Measurements from ENCODE around the gene GLIPR1.

The GLIPR1 gene

GRCh38 chr12:75548879-75549278, 68.3 kb downstream of the GLIPR1 start:
- no peak overlapping the region for H3K4me3 ChIP-seq (ENCODE audit: low read depth, low read length)
- peaks cover 8% of the 10 kb centered on the region for H3K4me1 ChIP-seq (ENCODE audit: control insufficient read depth, insufficient read depth, low read length)
- H3K27ac ChIP-seq (ENCODE audit: low read depth, low read length) = no peak overlapping the region
- no peaks in the 10 kb centered on the region for H3K36me3 ChIP-seq (ENCODE audit: control insufficient read depth, insufficient read depth, low read length)
- H3K9ac ChIP-seq (ENCODE audit: low read length) = no peak overlapping the region
- no peaks in the 10 kb centered on the region for H3K9me3 ChIP-seq (ENCODE audit: control insufficient read depth, insufficient read depth, low read depth, low read length)
- H3K27me3 ChIP-seq (ENCODE audit: control insufficient read depth, insufficient read depth, low read length) = no peaks in the 10 kb centered on the region

DNA sequence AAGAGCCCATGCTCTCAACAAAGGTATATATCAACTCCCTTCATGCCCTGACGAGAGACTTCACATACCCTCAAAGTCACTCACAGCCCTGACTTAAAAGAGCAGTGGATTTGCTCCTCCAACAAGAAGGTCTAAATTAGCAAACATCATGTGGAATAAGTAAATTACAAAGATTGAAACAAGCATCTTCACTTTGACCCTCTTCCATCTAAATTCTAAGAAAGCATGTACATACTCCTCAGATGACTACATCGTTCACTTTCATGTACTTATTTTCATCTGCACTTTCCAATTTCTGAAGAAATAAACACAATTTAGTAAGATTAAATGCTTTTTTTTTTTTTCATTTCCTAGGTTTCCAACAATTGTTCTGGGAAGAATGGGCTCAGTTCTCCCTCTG, 69.4 kb downstream of the GLIPR1 start:
- Histone ChIP-seq H3K4me3 (ENCODE audit: low read depth, low read length) (no peak overlapping the region), H3K4me1 (ENCODE audit: control insufficient read depth, insufficient read depth, low read length) (peaks cover 9% of the 10 kb centered on the region), H3K9me3 (ENCODE audit: control insufficient read depth, insufficient read depth, low read depth, low read length) (no peaks in the 10 kb centered on the region), H3K27me3 (ENCODE audit: control insufficient read depth, insufficient read depth, low read length) (no peaks in the 10 kb centered on the region), H3K36me3 (ENCODE audit: control insufficient read depth, insufficient read depth, low read length) (no peaks in the 10 kb centered on the region), H3K9ac (ENCODE audit: low read length) (no peak overlapping the region), H3K27ac (ENCODE audit: low read depth, low read length) (no peak overlapping the region)

- H3K27ac ChIP-seq (ENCODE audit: low read depth, low read length) = no peak overlapping the region
- H3K36me3 ChIP-seq (ENCODE audit: control insufficient read depth, insufficient read depth, low read length) = no peaks in the 10 kb centered on the region
- H3K27me3 ChIP-seq (ENCODE audit: control insufficient read depth, insufficient read depth, low read length) = no peaks in the 10 kb centered on the region
- H3K9me3 ChIP-seq (ENCODE audit: control insufficient read depth, insufficient read depth, low read depth, low read length) = no peaks in the 10 kb centered on the region
- H3K4me3 ChIP-seq (ENCODE audit: low read depth, low read length) = no peak overlapping the region
- H3K9ac ChIP-seq (ENCODE audit: low read length) = no peak overlapping the region
- H3K4me1 ChIP-seq (ENCODE audit: control insufficient read depth, insufficient read depth, low read length) = peaks cover 9% of the 10 kb centered on the region
Observed at GRCh38 chr12:75550401-75551240, 70.1 kb downstream of the GLIPR1 start.

GRCh38 chr12:75551477-75551876, 70.9 kb downstream of the GLIPR1 start:
- Histone ChIP-seq H3K27me3 (ENCODE audit: control insufficient read depth, insufficient read depth, low read length) (no peaks in the 10 kb centered on the region), H3K9me3 (ENCODE audit: control insufficient read depth, insufficient read depth, low read depth, low read length) (no peaks in the 10 kb centered on the region), H3K27ac (ENCODE audit: low read depth, low read length) (no peak overlapping the region), H3K4me1 (ENCODE audit: control insufficient read depth, insufficient read depth, low read length) (peaks cover 9% of the 10 kb centered on the region), H3K4me3 (ENCODE audit: low read depth, low read length) (no peak overlapping the region), H3K9ac (ENCODE audit: low read length) (no peak overlapping the region), H3K36me3 (ENCODE audit: control insufficient read depth, insufficient read depth, low read length) (no peaks in the 10 kb centered on the region)

GRCh38 chr12:75553398-75553797, 72.8 kb downstream of the GLIPR1 start:
- H3K9ac ChIP-seq (ENCODE audit: low read length) = no peak overlapping the region

More at GRCh38 chr12:75553398-75553797, 72.8 kb downstream of the GLIPR1 start:
- H3K36me3 ChIP-seq (ENCODE audit: control insufficient read depth, insufficient read depth, low read length) = no peaks in the 10 kb centered on the region
- H3K9me3 ChIP-seq (ENCODE audit: control insufficient read depth, insufficient read depth, low read depth, low read length) = no peaks in the 10 kb centered on the region
- no peak overlapping the region for H3K27ac ChIP-seq (ENCODE audit: low read depth, low read length)
- H3K4me1 ChIP-seq (ENCODE audit: control insufficient read depth, insufficient read depth, low read length) = peaks cover 9% of the 10 kb centered on the region
- no peak overlapping the region for H3K4me3 ChIP-seq (ENCODE audit: low read depth, low read length)
- no peaks in the 10 kb centered on the region for H3K27me3 ChIP-seq (ENCODE audit: control insufficient read depth, insufficient read depth, low read length)

Data from HUES6 (cell line).